Common myeloid progenitor, CD34-positive (primary cell): ENCODE measurements around the gene SIGLECL1.

Experiments
- CTCF ChIA-PET: fragments of 350-600 bp; sonication (Branson Sonifier 250); formaldehyde crosslinking; loops from one replicate; lab custom pipeline; 2021; ENCODE audit warnings: antibody characterized with exemption; lab: Charles Lee
- POLR2A ChIA-PET: fragments of 350-600 bp; sonication (Branson Sonifier 250); formaldehyde crosslinking; loops from one replicate; lab custom pipeline; 2021; ENCODE audit warnings: antibody characterized with exemption; lab: Charles Lee
- DNase-seq, 3 donors: peaks; one replicate each; pipeline versions ENCODE4 v3.0.0 to v3.0.0-alpha.2; 2013
- H3K27ac ChIP-seq, 2 experiments: 1 replicate in 1 of 2; 2 replicates in 1 of 2; pipeline ENCODE4 v1.7.0; 2013; ENCODE audit warnings: inconsistent platforms in 2 of 2, low read length in 2 of 2, mild to moderate bottlenecking in 2 of 2, low read depth in 1 of 2, moderate library complexity in 1 of 2; ENCODE audit not compliant: severe bottlenecking in 2 of 2, insufficient read depth in 1 of 2, poor library complexity in 1 of 2
- H3K27me3 ChIP-seq, 5 experiments: replicated peaks in 2 of 5; 1 replicate in 3 of 5; 2 replicates in 2 of 5; pipeline versions ENCODE4 v1.6.1 to v1.7.0; 2013; ENCODE audit warnings: low read length in 4 of 5, mild to moderate bottlenecking in 2 of 5, moderate library complexity in 2 of 5, inconsistent platforms in 1 of 5; ENCODE audit not compliant: insufficient read depth in 5 of 5, control insufficient read depth in 4 of 5
- H3K36me3 ChIP-seq, 4 experiments: 1 replicate in 2 of 4; 2 replicates in 2 of 4; pipeline versions ENCODE4 v1.6.1 to v1.7.0; 2013; ENCODE audit warnings: low read length in 3 of 4, control low read depth in 1 of 4, mild to moderate bottlenecking in 1 of 4; ENCODE audit not compliant: control insufficient read depth in 4 of 4, insufficient read depth in 4 of 4
- H3K4me1 ChIP-seq, 4 experiments: 1 replicate in 3 of 4; 2 replicates in 1 of 4; pipeline versions ENCODE4 v1.6.1 to v1.7.1; 2013; ENCODE audit warnings: low read length in 3 of 4, mild to moderate bottlenecking in 3 of 4, control low read depth in 1 of 4, inconsistent platforms in 1 of 4, moderate library complexity in 1 of 4; ENCODE audit not compliant: control insufficient read depth in 4 of 4, insufficient read depth in 4 of 4; ENCODE audit errors: control extremely low read depth in 1 of 4
- H3K4me3 ChIP-seq, 7 experiments: 1 replicate in 4 of 7; 2 replicates in 3 of 7; pipeline versions ENCODE4 v1.5.1 to v1.7.0; 2013; ENCODE audit warnings: mild to moderate bottlenecking in 7 of 7, low read length in 6 of 7, moderate library complexity in 6 of 7, inconsistent platforms in 2 of 7, low read depth in 2 of 7, control low read depth in 1 of 7; ENCODE audit not compliant: insufficient read depth in 4 of 7, control insufficient read depth in 1 of 7; ENCODE audit errors: extremely low read depth in 1 of 7
- H3K9me3 ChIP-seq, 5 experiments: 1 replicate in 4 of 5; 2 replicates in 1 of 5; pipeline versions ENCODE4 v1.6.1 to v1.7.1; 2013; ENCODE audit warnings: low read length in 4 of 5, mild to moderate bottlenecking in 2 of 5, inconsistent platforms in 1 of 5, low read depth in 1 of 5, moderate library complexity in 1 of 5; ENCODE audit not compliant: control insufficient read depth in 4 of 5, insufficient read depth in 2 of 5; ENCODE audit errors: control extremely low read depth in 1 of 5
- WGBS: methylation state at CpG from one replicate; pipeline ENCODE4 v1.1.5; 2013; ENCODE audit not compliant: insufficient coverage; 5-methylcytosine and 5-hydroxymethylcytosine counted together

SIGLECL1 gene

DNA sequence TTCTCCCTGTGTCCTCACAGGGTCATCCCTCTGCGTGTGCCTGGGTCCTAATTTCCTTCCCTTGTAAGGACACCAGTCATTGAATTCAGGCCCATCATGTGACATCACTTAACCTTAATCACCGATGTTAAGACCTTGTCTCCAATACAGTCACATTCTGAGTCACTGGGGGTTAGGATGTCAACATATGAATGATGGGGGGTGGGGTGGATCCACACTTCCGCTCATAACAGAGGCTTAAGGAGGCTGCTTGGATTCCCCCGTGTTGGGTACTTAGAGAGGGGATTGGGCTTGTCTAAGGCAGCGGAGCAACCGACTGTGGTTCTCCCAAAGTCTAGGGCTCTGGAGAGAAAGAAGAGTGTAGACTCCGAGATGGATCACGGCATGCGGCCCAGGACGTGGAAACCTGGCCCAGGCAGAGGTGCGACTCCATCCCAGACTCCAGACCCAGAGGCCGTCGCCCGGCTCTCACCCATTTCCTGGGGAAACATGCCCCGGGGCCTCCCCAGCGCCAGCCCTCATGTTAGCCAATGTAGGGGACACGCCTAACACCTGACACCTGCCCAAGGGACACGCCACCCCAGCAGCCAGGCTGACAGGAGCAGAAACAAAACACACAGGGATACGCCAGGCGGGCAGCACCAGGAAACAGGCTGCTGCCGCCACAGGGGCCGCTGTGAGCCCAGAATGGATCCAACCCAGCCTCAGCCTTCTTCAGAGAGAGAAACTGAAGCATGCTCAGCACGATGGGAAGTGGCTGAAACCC lies 43.5 kb downstream of the SIGLECL1 start:
- 91% methylated on average over 23 of the region's 23 CpGs for WGBS
- peaks cover 0 to 3% (median 2%) of the 10 kb centered on the region in 5 experiments for H3K27me3 ChIP-seq
- H3K4me1 ChIP-seq, result no peaks in the 10 kb centered on the region
- H3K9me3 ChIP-seq, result no peaks in the 10 kb centered on the region
- no peaks in the 10 kb centered on the region for H3K36me3 ChIP-seq
- no peak overlapping the region for H3K27ac ChIP-seq
- POLR2A ChIA-PET, result no interaction called here
- no peak for DNase-seq
- CTCF ChIA-PET, result interaction anchor here (1.1 to 1.4 kb wide), 2 partner anchors 10 to 144 kb away, joined by 3 to 4 read pairs; no protein-coding TSS in a partner anchor
- no peak overlapping the region for H3K4me3 ChIP-seq

DNA sequence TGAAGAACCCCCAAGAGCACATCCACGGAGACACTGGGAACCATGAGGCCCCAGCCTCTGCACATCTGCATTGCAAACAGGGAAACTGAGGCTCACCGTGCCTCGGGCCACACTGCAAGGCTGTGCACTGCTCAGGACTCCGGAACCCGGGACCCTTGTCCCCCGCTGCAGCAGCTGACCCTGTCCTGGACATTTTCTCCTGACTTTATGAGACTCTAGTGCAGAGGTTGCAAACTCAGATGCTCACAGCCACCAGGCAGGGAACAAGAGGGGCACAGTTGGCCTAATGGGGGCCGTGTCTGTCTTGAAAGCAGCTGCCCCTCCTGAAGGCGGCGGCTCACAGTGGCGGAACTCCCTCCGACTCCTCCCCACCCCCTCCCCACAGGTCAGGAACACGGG lies 44.1 kb downstream of the SIGLECL1 start:
- Histone ChIP-seq H3K4me1 (no peaks in the 10 kb centered on the region), H3K4me3 (no peak overlapping the region), H3K27me3 (peaks cover 0 to 3% (median 2%) of the 10 kb centered on the region in 5 experiments), H3K27ac (no peak overlapping the region), H3K9me3 (no peaks in the 10 kb centered on the region), H3K36me3 (no peaks in the 10 kb centered on the region)
- no peak for DNase-seq
- CTCF ChIA-PET, result interaction anchor here (1.1 to 1.4 kb wide), 3 partner anchors 9 to 146 kb away, joined by 3 to 4 read pairs (median 4); partner anchors contain the start of gene C19orf84
- POLR2A ChIA-PET, result no interaction called here
- WGBS, result 80% methylated on average over 12 of the region's 12 CpGs

DNA sequence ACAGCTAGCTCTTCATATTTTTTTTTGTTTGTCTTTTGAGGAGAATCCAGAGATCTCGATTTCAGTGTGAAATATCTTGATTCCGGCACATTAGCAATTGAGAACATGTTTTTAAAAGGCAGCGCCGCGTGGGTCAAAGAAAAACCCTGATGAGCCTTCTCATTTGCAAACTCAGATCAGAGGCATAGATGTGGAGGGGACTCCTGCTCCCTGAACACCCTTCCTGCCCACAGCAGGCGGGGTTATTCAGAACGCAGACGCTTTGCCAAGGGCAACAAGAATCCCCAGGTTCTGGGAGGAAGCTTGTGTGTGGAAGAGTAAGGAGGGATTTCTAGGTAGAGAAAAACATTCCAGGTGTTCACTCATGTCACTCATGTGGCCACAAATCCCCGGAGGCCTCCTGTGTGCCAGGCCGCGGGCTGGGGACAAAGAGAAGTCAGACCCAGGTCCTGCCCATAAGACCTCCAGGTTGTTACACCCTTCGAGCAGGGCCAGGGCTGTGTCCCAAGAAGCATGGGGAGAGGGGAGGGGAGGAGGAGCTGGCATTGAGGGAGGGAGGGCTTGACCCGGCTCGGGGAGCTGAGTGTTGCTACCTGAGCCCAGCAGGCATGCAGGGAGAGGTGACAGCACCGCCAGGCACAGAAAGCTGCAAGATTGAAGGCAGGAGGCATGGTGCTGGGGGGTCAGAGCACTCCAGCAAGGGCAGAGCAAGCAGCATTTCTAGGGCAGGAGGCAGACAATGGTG lies 44.7 kb downstream of the SIGLECL1 start:
- Histone ChIP-seq H3K27ac (no peak overlapping the region), H3K36me3 (no peaks in the 10 kb centered on the region), H3K27me3 (peaks cover 0 to 3% (median 2%) of the 10 kb centered on the region in 5 experiments), H3K4me1 (no peaks in the 10 kb centered on the region), H3K9me3 (no peaks in the 10 kb centered on the region), H3K4me3 (no peak overlapping the region)
- ChIA-PET POLR2A (interaction anchor here (0.6 kb wide), 1 partner anchor 130 kb away, joined by 3 read pairs; no protein-coding TSS in a partner anchor), CTCF (interaction anchor here (1.0 to 1.4 kb wide), 5 partner anchors 8 to 146 kb away, joined by 3 to 5 read pairs (median 4); partner anchors contain the start of gene C19orf84)
- no peak for DNase-seq
- WGBS, result 91% methylated on average over 8 of the region's 15 CpGs

DNA sequence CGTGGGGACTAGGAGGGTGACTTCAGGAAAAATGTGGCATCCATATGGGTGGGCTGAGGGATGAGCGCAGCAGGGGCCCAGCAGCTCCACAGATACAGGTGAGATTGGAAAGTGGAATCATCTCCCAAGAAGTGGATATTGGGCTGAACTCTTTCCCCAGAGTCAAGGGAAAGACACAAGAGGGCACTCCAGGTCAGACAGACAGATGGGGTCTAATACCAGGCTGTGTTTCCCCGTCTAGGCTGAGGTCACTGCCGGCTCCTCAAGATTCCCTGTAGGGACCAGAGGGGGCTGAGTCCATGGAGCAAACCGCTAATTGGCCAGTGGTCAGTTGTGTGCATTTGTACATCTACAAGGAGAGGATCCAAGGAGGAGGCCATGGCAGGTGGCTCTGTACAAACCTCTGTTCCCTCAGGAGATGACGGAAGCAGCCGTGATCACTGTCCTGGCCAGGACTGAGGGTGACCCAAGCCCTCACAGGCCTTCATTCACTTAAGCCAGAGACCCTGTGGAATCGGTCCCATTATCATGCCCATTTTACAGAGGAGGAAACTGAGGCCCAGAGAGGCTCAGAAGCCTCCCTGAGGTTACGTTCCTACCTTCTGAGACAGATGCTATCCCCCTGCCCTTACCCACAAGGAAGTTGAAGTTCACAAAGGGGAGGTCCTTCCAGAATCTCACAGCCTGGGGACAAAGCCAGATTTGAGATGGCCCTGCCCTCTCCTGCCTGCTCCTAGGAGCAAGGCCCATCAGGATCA lies 45.6 kb downstream of the SIGLECL1 start:
- CTCF ChIA-PET, result interaction anchor here (0.6 to 1.3 kb wide), 6 partner anchors 12 to 145 kb away, joined by 3 to 5 read pairs (median 3); partner anchors contain the start of gene C19orf84
- H3K4me1 ChIP-seq, result no peaks in the 10 kb centered on the region
- POLR2A ChIA-PET, result interaction anchor here (0.6 kb wide), 1 partner anchor 69 kb away, joined by 3 read pairs; no protein-coding TSS in a partner anchor
- H3K4me3 ChIP-seq, result no peak overlapping the region
- WGBS, result 64% methylated on average over 7 of the region's 9 CpGs
- no peaks in the 10 kb centered on the region for H3K36me3 ChIP-seq
- no peak overlapping the region for H3K27ac ChIP-seq
- no peaks in the 10 kb centered on the region for H3K9me3 ChIP-seq
- DNase-seq, result peak in 1 of 3 donors; percentile 19
- H3K27me3 ChIP-seq, result peaks cover 0 to 4% (median 2%) of the 10 kb centered on the region in 5 experiments

DNA sequence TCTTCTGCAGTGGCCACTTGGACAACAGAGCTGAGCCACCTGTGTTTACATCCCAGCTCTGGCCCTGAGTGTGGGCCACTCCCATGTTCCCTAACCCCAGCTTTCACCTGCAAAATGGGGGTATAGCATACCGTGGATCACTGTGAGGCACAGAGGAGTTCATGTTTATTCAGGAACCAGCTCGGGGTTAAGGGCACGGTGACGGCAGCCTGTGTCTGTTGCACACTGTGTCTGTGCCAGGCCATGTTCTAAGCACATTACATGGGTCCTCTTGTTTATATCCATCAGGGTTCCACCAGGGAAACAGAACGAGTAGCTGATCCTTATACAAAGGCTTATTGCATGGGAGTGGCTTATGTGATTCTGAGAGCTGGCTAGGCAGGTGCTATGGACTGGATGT lies 46.5 kb downstream of the SIGLECL1 start:
- H3K36me3 ChIP-seq, result no peaks in the 10 kb centered on the region
- H3K4me3 ChIP-seq, result no peak overlapping the region
- peaks cover 0 to 4% (median 2%) of the 10 kb centered on the region in 5 experiments for H3K27me3 ChIP-seq
- WGBS, result 97% methylated on average over 5 of the region's 5 CpGs
- H3K27ac ChIP-seq, result no peak overlapping the region
- no peak for DNase-seq
- ChIA-PET CTCF (interaction anchor here (0.6 to 2.5 kb wide), 4 partner anchors 9 to 54 kb away, joined by 3 to 6 read pairs (median 3); no protein-coding TSS in a partner anchor), POLR2A (interaction anchor here (0.6 kb wide), 1 partner anchor 68 kb away, joined by 3 read pairs; no protein-coding TSS in a partner anchor)
- H3K4me1 ChIP-seq, result no peaks in the 10 kb centered on the region
- H3K9me3 ChIP-seq, result no peaks in the 10 kb centered on the region

GRCh38 chr19:51301266-51301665 lies 50.4 kb downstream of the SIGLECL1 start:
- 96% methylated on average over 7 of the region's 7 CpGs for WGBS
- H3K4me3 ChIP-seq, result no peak overlapping the region

More at GRCh38 chr19:51301266-51301665, 50.4 kb downstream of the SIGLECL1 start:
- Histone ChIP-seq H3K9me3 (peaks cover 3 to 17% (median 11%) of the 10 kb centered on the region in 5 experiments), H3K27me3 (peaks cover 0 to 4% (median under 1%) of the 10 kb centered on the region in 5 experiments), H3K27ac (no peak overlapping the region), H3K36me3 (no peaks in the 10 kb centered on the region), H3K4me1 (no peaks in the 10 kb centered on the region)
- CTCF ChIA-PET, result interaction anchor here (0.9 to 1.3 kb wide), 2 partner anchors 9 to 14 kb away, joined by 3 to 4 read pairs; no protein-coding TSS in a partner anchor
- DNase-seq, result no peak
- POLR2A ChIA-PET, result no interaction called here
